Uterus (tissue), 4 donors: ENCODE measurements around the gene TMPRSS6. TPM values are rescaled to one million over a fixed set of nuclear protein-coding genes. Genes with fewer than 3 reads are reported as not detected.

Source experiments
- DNase-seq, 2 donors: peaks; one replicate each; pipeline ENCODE4 v3.0.0-alpha.2; 2019 to 2020
- H3K27ac ChIP-seq, 2 donors: fragments of 200-600 bp; sonication (generic); 1 replicate in 1 of 2; 2 replicates in 1 of 2; pipeline ENCODE4 v1.5.1; 2016 to 2018
- H3K27me3 ChIP-seq, 2 donors: fragments of 200-600 bp; sonication (generic); one replicate each; pipeline ENCODE4 v1.5.1; 2018 to 2019; ENCODE audit warnings: control low read depth in 1 of 2
- H3K36me3 ChIP-seq, 2 donors: fragments of 200-600 bp; sonication (generic); one replicate each; pipeline ENCODE4 v1.5.1; 2019; ENCODE audit warnings: control low read depth in 1 of 2
- H3K4me1 ChIP-seq, 2 donors: fragments of 200-600 bp; sonication (generic); one replicate each; pipeline ENCODE4 v1.5.1; 2018 to 2019; ENCODE audit warnings: control low read depth in 1 of 2
- H3K4me3 ChIP-seq, 2 donors: fragments of 200-600 bp; sonication (generic); 1 replicate in 1 of 2; 2 replicates in 1 of 2; pipeline ENCODE4 v1.5.1; 2018 to 2019; ENCODE audit warnings: mild to moderate bottlenecking in 1 of 2
- H3K9me3 ChIP-seq, 2 donors: fragments of 200-600 bp; sonication (generic); one replicate each; pipeline ENCODE4 v1.5.1; 2019; ENCODE audit warnings: control low read depth in 1 of 2
- POLR2A ChIP-seq, 2 donors: fragments of 450-650 bp; IDR thresholded peaks; one replicate each; pipeline ENCODE4 v1.6.1; 2016; ENCODE audit warnings: antibody characterized with exemption in 2 of 2, mild to moderate bottlenecking in 1 of 2, moderate library complexity in 1 of 2
- intact Hi-C: fragments of 100-400 bp; cut with DNase I; formaldehyde crosslinking; loops from one replicate; pipeline ENCODE4 v1.15.1; 2023; ENCODE audit warnings: low total_unique reads
- total RNA-seq, 4 donors: library from RNA; depleted of rRNA in 3 of 4; stranded (reverse); fragments of >200 nt in 3 of 4; gene quantifications; one replicate each; pipeline versions ENCODE4 v1.1.0 to v1.2.4, GENCODE V29; 2014 to 2023
- TF ChIP-seq, protein P1 (sequence below), 4 experiments: fragments of 200-600 bp in 2 of 4; fragments of 450-650 bp in 2 of 4; sonication (generic) in 2 of 4; IDR thresholded peaks; one replicate each; pipeline ENCODE4 v1.5.1; 2016 to 2019; ENCODE audit warnings: antibody characterized with exemption in 4 of 4, mild to moderate bottlenecking in 2 of 4, moderate library complexity in 1 of 4
- donor health status: DM: yes; HTN: yes; CAD: no.

The TMPRSS6 gene
- total RNA-seq, 4 donors from 2014 or later, result not detected

GRCh38 chr22:37043209-37043827, 66.2 kb downstream of the TMPRSS6 start:
- intact Hi-C loops, result no loop called here
- Histone ChIP-seq H3K27ac (no peak overlapping the region), H3K36me3 (no peaks in the 10 kb centered on the region), H3K27me3 (no peaks in the 10 kb centered on the region), H3K4me1 (no peaks in the 10 kb centered on the region), H3K4me3 (no peak overlapping the region), H3K9me3 (no peaks in the 10 kb centered on the region)
- TF ChIP-seq, protein P1, sequence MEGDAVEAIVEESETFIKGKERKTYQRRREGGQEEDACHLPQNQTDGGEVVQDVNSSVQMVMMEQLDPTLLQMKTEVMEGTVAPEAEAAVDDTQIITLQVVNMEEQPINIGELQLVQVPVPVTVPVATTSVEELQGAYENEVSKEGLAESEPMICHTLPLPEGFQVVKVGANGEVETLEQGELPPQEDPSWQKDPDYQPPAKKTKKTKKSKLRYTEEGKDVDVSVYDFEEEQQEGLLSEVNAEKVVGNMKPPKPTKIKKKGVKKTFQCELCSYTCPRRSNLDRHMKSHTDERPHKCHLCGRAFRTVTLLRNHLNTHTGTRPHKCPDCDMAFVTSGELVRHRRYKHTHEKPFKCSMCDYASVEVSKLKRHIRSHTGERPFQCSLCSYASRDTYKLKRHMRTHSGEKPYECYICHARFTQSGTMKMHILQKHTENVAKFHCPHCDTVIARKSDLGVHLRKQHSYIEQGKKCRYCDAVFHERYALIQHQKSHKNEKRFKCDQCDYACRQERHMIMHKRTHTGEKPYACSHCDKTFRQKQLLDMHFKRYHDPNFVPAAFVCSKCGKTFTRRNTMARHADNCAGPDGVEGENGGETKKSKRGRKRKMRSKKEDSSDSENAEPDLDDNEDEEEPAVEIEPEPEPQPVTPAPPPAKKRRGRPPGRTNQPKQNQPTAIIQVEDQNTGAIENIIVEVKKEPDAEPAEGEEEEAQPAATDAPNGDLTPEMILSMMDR (IDR thresholded peaks at IDR 0.05), result no peak
- TF ChIP-seq POLR2A (IDR thresholded peaks at IDR 0.05), result no peak
- DNase-seq, result no peak

GRCh38 chr22:37039466-37039865, 70.0 kb downstream of the TMPRSS6 start:
- Histone ChIP-seq H3K4me1 (no peaks in the 10 kb centered on the region), H3K9me3 (no peaks in the 10 kb centered on the region), H3K4me3 (no peak overlapping the region), H3K27ac (no peak overlapping the region), H3K36me3 (no peaks in the 10 kb centered on the region), H3K27me3 (no peaks in the 10 kb centered on the region)
- DNase-seq, result no peak
- TF ChIP-seq, protein P1 (IDR thresholded peaks at IDR 0.05), result no peak
- TF ChIP-seq POLR2A (IDR thresholded peaks at IDR 0.05), result no peak
- intact Hi-C loops, result no loop called here

DNA sequence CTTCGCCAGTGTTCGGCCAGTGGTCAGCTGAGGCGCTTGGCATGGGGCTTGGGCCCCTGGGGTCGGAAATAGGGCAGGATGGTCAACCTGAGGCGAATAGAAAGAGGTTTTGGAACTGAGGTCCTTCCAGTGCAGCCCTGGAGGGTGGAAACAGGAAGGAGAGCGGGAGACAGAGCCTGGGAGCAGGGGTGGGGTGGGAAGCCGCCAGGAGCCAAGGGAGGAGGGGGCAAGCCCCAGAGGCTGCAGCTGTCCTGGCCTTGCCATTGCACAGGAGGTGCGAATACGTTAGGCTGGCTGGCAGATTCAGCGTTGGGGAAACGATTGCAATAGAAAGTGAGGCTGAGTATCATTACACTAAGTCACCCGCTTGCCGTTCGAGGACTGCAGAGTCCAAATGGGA, 71.8 kb downstream of the TMPRSS6 start:
- Histone ChIP-seq H3K27ac (no peak overlapping the region), H3K36me3 (no peaks in the 10 kb centered on the region), H3K9me3 (no peaks in the 10 kb centered on the region), H3K27me3 (no peaks in the 10 kb centered on the region), H3K4me1 (no peaks in the 10 kb centered on the region), H3K4me3 (no peak overlapping the region)
- DNase-seq, result no peak
- intact Hi-C loops, result no loop called here
- TF ChIP-seq, protein P1 (IDR thresholded peaks at IDR 0.05), result no peak
- TF ChIP-seq POLR2A (IDR thresholded peaks at IDR 0.05), result no peak

DNA sequence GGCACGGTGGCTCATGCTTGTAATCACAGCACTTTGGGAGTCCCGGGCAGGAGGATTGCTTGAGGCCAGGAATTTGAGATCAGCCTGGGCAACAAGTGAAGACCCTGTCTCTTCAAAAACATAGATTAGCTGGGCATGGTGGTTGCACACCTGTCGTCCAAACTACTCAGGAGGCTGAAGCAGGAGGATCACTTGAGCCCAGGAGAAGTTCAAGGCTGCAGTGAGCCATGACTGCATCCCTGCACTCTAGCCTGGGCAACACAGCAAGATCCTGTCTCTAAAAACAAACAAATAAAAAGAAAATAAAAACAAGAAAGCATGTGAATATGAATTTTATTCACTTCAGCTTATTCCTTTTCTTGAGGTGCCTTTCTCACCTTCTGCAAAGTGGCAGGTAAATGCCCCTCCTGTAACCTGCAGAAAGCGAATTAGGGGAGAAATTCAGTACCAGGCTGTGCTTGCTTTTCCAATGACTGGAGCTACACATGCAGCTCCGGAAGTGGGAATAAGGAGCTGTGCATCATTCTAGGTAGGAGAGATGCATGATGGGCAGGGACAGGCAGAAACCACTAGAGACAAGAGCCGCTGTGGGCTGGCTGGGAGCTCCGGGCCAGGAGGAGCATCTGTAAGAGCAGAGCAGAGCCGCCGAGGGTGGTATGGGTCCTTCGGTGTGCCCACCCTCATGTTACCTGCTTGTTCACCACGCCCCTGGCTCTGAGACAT, 72.7 kb downstream of the TMPRSS6 start:
- Histone ChIP-seq H3K27ac (no peak overlapping the region), H3K36me3 (no peaks in the 10 kb centered on the region), H3K4me1 (no peaks in the 10 kb centered on the region), H3K9me3 (no peaks in the 10 kb centered on the region), H3K4me3 (no peak overlapping the region), H3K27me3 (no peaks in the 10 kb centered on the region)
- DNase-seq, result no peak
- no peak for TF ChIP-seq POLR2A (IDR thresholded peaks at IDR 0.05)
- TF ChIP-seq, protein P1 (IDR thresholded peaks at IDR 0.05), result no peak
- intact Hi-C loops, result no loop called here

GRCh38 chr22:37033605-37034430, 75.7 kb downstream of the TMPRSS6 start:
- Histone ChIP-seq H3K36me3 (no peaks in the 10 kb centered on the region), H3K4me3 (no peak overlapping the region), H3K9me3 (no peaks in the 10 kb centered on the region), H3K4me1 (no peaks in the 10 kb centered on the region), H3K27ac (no peak overlapping the region), H3K27me3 (no peaks in the 10 kb centered on the region)
- DNase-seq, result no peak
- TF ChIP-seq, protein P1 (IDR thresholded peaks at IDR 0.05), result no peak
- no peak for TF ChIP-seq POLR2A (IDR thresholded peaks at IDR 0.05)
- intact Hi-C loops, result no loop called here
